HUES64 (cell line): ENCODE data around the gene ZDHHC8.

Source experiments
- H3K27ac ChIP-seq: 2 replicates; pipeline ENCODE4 v1.7.0; 2013; ENCODE audit warnings: low read depth, low read length, inconsistent platforms
- H3K27me3 ChIP-seq: 2 replicates; pipeline ENCODE4 v1.6.1; 2013; ENCODE audit warnings: mild to moderate bottlenecking, low read length; ENCODE audit not compliant: insufficient read depth
- H3K36me3 ChIP-seq: 2 replicates; pipeline ENCODE4 v1.6.1; 2013; ENCODE audit warnings: mild to moderate bottlenecking, low read length; ENCODE audit not compliant: insufficient read depth
- H3K4me1 ChIP-seq: 2 replicates; pipeline ENCODE4 v1.6.1; 2013; ENCODE audit warnings: mild to moderate bottlenecking, low read length, moderate library complexity; ENCODE audit not compliant: insufficient read depth
- H3K4me3 ChIP-seq: 2 replicates; pipeline ENCODE4 v1.5.1; 2013; ENCODE audit warnings: mild to moderate bottlenecking, low read length, moderate library complexity
- H3K9ac ChIP-seq: 2 replicates; pipeline ENCODE4 v1.6.1; 2013; ENCODE audit warnings: mild to moderate bottlenecking, low read depth, low read length
- H3K9me3 ChIP-seq: 2 replicates; pipeline ENCODE4 v1.6.1; 2013; ENCODE audit warnings: low read depth, low read length; ENCODE audit not compliant: insufficient read depth
- WGBS: fragments of 150-250, 120-280 bp; methylation state at CpG from one replicate; pipeline ENCODE4 v1.1.7; 2013; ENCODE audit warnings: missing lambda C conversion rate; 5-methylcytosine and 5-hydroxymethylcytosine counted together

Gene ZDHHC8

DNA sequence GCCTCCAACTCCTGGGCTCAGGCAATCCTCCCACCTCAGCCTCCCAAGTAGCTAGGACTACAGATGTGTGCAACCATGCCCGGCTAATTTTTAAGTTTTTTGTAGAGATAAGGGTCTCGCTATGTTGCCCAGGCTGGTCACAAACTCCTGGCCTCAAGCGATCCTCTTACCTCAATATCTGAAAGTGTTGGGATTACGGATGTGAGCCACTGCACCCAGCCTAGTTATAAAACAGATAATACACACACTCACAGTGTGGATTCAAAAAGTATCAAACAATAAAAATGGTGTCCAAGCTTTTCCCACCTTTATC is 19.6 kb downstream of the ZDHHC8 start:
- WGBS = 95% methylated on average over 4 of the region's 4 CpGs
- Histone ChIP-seq H3K9ac (no peak overlapping the region), H3K4me1 (0 out of 2 replicates have a peak, but pooled peaks cover 5% of the 10 kb centered on the region), H3K36me3 (no peaks in the 10 kb centered on the region), H3K27ac (no peak overlapping the region), H3K4me3 (no peak overlapping the region), H3K9me3 (no peaks in the 10 kb centered on the region), H3K27me3 (no peaks in the 10 kb centered on the region)

GRCh38 chr22:20152464-20152890 is 20.9 kb downstream of the ZDHHC8 start:
- Histone ChIP-seq H3K27ac (no peak overlapping the region), H3K4me1 (0 out of 2 replicates have a peak, but pooled peaks cover 5% of the 10 kb centered on the region), H3K36me3 (no peaks in the 10 kb centered on the region), H3K27me3 (no peaks in the 10 kb centered on the region), H3K4me3 (no peak overlapping the region), H3K9ac (no peak overlapping the region), H3K9me3 (no peaks in the 10 kb centered on the region)
- WGBS = 90% methylated on average over 14 of the region's 14 CpGs

GRCh38 chr22:20153945-20154344 is 22.3 kb downstream of the ZDHHC8 start:
- Histone ChIP-seq H3K9me3 (no peaks in the 10 kb centered on the region), H3K9ac (no peak overlapping the region), H3K4me1 (0 out of 2 replicates have a peak, but pooled peaks cover 5% of the 10 kb centered on the region), H3K36me3 (no peaks in the 10 kb centered on the region), H3K27ac (no peak overlapping the region), H3K4me3 (no peak overlapping the region), H3K27me3 (no peaks in the 10 kb centered on the region)
- WGBS = 84% methylated on average over 16 of the region's 16 CpGs

GRCh38 chr22:20154602-20155187 is 23.1 kb downstream of the ZDHHC8 start:
- Histone ChIP-seq H3K9ac (no peak overlapping the region), H3K9me3 (no peaks in the 10 kb centered on the region), H3K36me3 (no peaks in the 10 kb centered on the region), H3K4me3 (no peak overlapping the region), H3K27ac (no peak overlapping the region), H3K27me3 (no peaks in the 10 kb centered on the region), H3K4me1 (0 out of 2 replicates have a peak, but pooled peaks cover 5% of the 10 kb centered on the region)
- 83% methylated on average over 13 of the region's 14 CpGs for WGBS

GRCh38 chr22:20155330-20156041 is 23.9 kb downstream of the ZDHHC8 start:
- Histone ChIP-seq H3K4me3 (no peak overlapping the region), H3K27me3 (no peaks in the 10 kb centered on the region), H3K4me1 (0 out of 2 replicates have a peak, but pooled peaks cover 5% of the 10 kb centered on the region), H3K9ac (no peak overlapping the region), H3K36me3 (no peaks in the 10 kb centered on the region), H3K9me3 (no peaks in the 10 kb centered on the region), H3K27ac (no peak overlapping the region)
- 87% methylated on average over 30 of the region's 30 CpGs for WGBS

DNA sequence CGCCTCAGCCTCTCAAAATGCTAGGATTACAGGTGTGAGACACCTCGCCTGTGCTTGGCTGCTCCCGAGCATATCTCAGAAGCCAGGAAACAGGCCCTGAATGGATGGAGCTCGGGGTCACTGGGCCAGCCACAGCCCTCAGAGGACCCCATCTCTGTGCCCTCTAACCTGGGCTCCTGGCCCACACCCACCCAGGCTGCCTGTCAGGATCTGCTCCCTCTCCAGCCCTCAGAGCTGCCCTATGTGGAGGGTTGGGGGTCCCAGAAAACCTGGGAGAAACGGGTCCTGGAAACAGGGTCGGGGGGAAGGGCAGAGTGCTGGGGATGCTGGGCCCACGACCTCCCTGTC is 24.4 kb downstream of the ZDHHC8 start:
- 84% methylated on average over 7 of the region's 7 CpGs for WGBS
- Histone ChIP-seq H3K9me3 (no peaks in the 10 kb centered on the region), H3K9ac (no peak overlapping the region), H3K27me3 (no peaks in the 10 kb centered on the region), H3K36me3 (no peaks in the 10 kb centered on the region), H3K4me3 (no peak overlapping the region), H3K27ac (no peak overlapping the region), H3K4me1 (0 out of 2 replicates have a peak, but pooled peaks cover 5% of the 10 kb centered on the region)

DNA sequence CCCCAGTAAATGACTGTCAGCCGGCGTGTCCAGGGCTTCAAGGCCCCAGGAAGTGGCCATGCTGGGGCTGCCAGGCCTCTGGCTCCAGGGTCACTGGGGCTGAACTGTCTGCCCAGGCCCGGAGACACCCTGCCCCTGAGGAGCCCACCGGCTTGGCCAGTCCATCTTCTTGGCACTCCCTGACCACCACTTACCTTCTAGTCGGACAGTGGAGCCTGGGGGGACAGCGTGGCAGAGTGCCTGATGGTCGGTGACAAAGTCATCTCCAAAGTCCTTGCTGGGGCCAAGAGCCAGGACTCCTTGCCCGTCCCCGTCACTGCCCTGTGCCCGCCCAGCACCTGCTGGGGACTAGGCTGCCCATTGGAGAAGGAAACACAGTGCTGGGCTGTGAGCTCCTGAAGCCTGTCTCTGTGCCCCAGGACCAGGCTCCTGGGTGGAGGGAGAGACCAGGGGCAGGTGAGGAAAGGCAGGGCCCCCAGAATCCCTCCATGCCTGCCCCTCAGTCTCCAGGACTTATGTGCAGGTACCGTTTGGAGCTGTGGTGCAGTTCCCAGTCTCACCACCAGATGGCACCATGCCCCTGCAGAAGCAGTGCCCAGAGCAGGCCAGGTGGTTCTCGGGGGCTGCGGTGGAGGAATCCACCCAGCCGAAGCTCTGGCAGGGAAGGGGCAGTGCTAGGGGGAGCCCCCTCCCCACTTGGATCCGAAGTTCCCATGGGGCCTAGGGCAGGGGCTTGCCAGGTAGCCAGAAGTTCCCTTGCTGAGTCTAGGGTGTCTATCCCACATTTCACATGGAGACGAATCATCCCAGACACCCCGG is 25.2 kb downstream of the ZDHHC8 start:
- Histone ChIP-seq H3K27ac (no peak overlapping the region), H3K4me3 (no peak overlapping the region), H3K4me1 (0 out of 2 replicates have a peak, but pooled peaks cover 5% of the 10 kb centered on the region), H3K27me3 (no peaks in the 10 kb centered on the region), H3K9ac (no peak overlapping the region), H3K9me3 (no peaks in the 10 kb centered on the region), H3K36me3 (no peaks in the 10 kb centered on the region)
- WGBS = 60% methylated on average over 17 of the region's 17 CpGs

GRCh38 chr22:20157430-20158183 is 26.0 kb downstream of the ZDHHC8 start:
- Histone ChIP-seq H3K9ac (no peak overlapping the region), H3K4me1 (0 out of 2 replicates have a peak, but pooled peaks cover 5% of the 10 kb centered on the region), H3K27me3 (no peaks in the 10 kb centered on the region), H3K36me3 (no peaks in the 10 kb centered on the region), H3K4me3 (no peak overlapping the region), H3K27ac (no peak overlapping the region), H3K9me3 (no peaks in the 10 kb centered on the region)
- 89% methylated on average over 15 of the region's 15 CpGs for WGBS

DNA sequence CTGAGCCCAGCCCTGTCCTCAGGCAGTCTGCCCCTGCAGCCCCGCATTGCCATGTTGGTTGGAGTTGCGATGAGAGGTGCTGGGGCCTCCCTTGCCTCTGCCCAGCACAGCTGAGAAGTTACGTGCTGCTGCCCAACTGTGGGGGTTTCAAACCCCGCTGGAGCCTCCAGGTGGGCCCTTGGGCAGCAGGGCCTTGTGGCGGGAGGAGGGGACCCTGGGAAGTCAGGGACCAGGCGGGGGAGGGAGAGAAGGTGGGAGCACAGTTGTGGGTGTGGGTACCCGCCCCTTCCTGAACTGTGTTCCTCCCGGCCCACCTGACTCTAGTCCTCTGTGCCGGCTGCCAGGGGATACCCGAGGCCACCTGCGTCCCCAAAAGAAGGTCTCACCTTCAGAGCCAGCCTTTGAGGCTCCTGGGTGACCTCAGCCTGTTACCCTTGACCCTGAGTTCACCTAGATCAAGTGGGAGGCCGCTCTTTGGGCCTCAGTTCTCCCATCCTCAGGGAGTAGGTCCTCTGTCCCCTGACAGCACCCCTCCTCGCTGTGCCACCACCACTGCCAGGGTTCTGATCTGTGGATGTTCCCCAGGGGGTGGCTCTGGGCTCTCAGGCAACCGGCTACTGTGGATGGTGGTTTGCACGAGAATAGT is 26.9 kb downstream of the ZDHHC8 start:
- Histone ChIP-seq H3K9ac (no peak overlapping the region), H3K4me1 (0 out of 2 replicates have a peak, but pooled peaks cover 5% of the 10 kb centered on the region), H3K27me3 (no peaks in the 10 kb centered on the region), H3K4me3 (no peak overlapping the region), H3K36me3 (no peaks in the 10 kb centered on the region), H3K9me3 (no peaks in the 10 kb centered on the region), H3K27ac (no peak overlapping the region)
- WGBS = 87% methylated on average over 15 of the region's 15 CpGs

- Histone ChIP-seq H3K9ac (no peak overlapping the region), H3K9me3 (no peaks in the 10 kb centered on the region), H3K36me3 (no peaks in the 10 kb centered on the region), H3K4me1 (no peaks in the 10 kb centered on the region), H3K27ac (no peak overlapping the region), H3K27me3 (no peaks in the 10 kb centered on the region), H3K4me3 (no peak overlapping the region)
- 39% methylated on average over 9 of the region's 9 CpGs for WGBS
These were observed 27.5 kb downstream of the ZDHHC8 start for GRCh38 chr22:20159076-20159475.
